Kidney epithelial cell (primary cell): ENCODE results near the gene KRTAP10-6. TPM values are rescaled to one million over a fixed set of nuclear protein-coding genes. Genes with fewer than 3 reads are reported as not detected.
"Not testable (repeated sequence)": the region's sequence is repeated elsewhere in the genome, so short reads cannot be mapped to it uniquely, and the experiment has no call there.

ENCODE experiments used
- DNase-seq: peaks from one replicate; pipeline ENCODE4 v3.0.0-alpha.2; 2010; ENCODE audit warnings: low read depth
- H3K27me3 ChIP-seq: 2 replicates; pipeline ENCODE4 v1.6.0; 2011; ENCODE audit warnings: low read length; ENCODE audit not compliant: control insufficient read depth, insufficient read depth
- H3K36me3 ChIP-seq: 2 replicates; pipeline ENCODE4 v1.5.1; 2011; ENCODE audit warnings: low read length; ENCODE audit not compliant: control insufficient read depth, insufficient read depth
- H3K4me3 ChIP-seq: 2 replicates; pipeline ENCODE4 v1.5.1; 2011; ENCODE audit warnings: low read depth, mild to moderate bottlenecking, control low read depth, low read length
- total RNA-seq: library from RNA; depleted of rRNA; stranded (reverse); fragments of >200 nt; gene quantifications from 2 replicates; pipeline ENCODE4 v1.2.3, GENCODE V29; 2015
- TF ChIP-seq, protein P1 (sequence below): IDR thresholded peaks from 2 replicates; pipeline ENCODE4 v1.5.1; 2011; ENCODE audit warnings: mild to moderate bottlenecking, moderate library complexity, low read length, control low read depth, inconsistent platforms; ENCODE audit not compliant: insufficient read depth, poor library complexity, severe bottlenecking

The KRTAP10-6 gene
- total RNA-seq, 1 donor from 2014 or later, result not detected

- TF ChIP-seq, protein P1, sequence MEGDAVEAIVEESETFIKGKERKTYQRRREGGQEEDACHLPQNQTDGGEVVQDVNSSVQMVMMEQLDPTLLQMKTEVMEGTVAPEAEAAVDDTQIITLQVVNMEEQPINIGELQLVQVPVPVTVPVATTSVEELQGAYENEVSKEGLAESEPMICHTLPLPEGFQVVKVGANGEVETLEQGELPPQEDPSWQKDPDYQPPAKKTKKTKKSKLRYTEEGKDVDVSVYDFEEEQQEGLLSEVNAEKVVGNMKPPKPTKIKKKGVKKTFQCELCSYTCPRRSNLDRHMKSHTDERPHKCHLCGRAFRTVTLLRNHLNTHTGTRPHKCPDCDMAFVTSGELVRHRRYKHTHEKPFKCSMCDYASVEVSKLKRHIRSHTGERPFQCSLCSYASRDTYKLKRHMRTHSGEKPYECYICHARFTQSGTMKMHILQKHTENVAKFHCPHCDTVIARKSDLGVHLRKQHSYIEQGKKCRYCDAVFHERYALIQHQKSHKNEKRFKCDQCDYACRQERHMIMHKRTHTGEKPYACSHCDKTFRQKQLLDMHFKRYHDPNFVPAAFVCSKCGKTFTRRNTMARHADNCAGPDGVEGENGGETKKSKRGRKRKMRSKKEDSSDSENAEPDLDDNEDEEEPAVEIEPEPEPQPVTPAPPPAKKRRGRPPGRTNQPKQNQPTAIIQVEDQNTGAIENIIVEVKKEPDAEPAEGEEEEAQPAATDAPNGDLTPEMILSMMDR, result no peak
- DNase-seq, result no peak
- H3K27me3 ChIP-seq, result no peaks in the 10 kb centered on the region
- H3K4me3 ChIP-seq, result no peak overlapping the region
- no peaks in the 10 kb centered on the region for H3K36me3 ChIP-seq
Observed at GRCh38 chr21:44582055-44582454, 10.2 kb downstream of the KRTAP10-6 start.

- no peak overlapping the region for H3K4me3 ChIP-seq
Observed at GRCh38 chr21:44581158-44581557, 11.1 kb downstream of the KRTAP10-6 start.

DNA sequence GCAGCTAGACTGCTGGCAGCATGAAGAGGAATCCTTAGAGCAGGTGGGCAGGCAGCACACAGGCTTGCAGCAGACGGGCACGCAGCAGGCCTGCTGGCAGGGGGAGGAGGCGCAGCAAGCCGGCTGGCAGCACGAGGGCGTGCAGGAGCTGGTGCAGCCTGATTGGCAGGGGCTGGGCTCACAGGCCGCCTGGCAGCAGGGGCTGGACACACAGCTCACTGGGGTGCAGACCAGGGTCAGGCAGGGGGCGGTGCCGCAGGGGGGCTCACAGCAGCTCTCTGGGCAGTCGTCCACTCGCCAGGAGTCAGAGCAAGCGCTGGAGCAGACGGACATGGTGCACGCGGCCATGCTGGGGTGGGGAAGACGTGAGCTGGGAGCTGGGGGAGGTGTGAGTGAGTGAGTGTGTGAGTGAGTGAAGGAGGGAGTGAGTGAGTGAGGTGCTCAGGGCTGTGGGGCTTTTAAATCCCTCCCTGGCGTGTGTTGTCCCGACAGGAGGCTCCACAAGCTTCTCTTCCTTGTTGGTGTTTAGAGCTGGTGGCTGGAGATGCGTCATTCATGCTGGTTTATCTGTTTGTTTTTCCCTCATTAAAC is 12.0 kb downstream of the KRTAP10-6 start, which contains the start of gene KRTAP10-5:
TSS of gene KRTAP10-5 (minus strand) at position 374 of the 591 bp plus-strand sequence. CDS start at position 348, 26 bp downstream.
- not testable (repeated sequence) for H3K4me3 ChIP-seq, H3K27me3 ChIP-seq, H3K36me3 ChIP-seq, DNase-seq

More at GRCh38 chr21:44581158-44581557, 11.1 kb downstream of the KRTAP10-6 start:
- DNase-seq, result no peak
- Histone ChIP-seq H3K27me3 (no peaks in the 10 kb centered on the region), H3K36me3 (no peaks in the 10 kb centered on the region)
- TF ChIP-seq, protein P1, result no peak

DNA sequence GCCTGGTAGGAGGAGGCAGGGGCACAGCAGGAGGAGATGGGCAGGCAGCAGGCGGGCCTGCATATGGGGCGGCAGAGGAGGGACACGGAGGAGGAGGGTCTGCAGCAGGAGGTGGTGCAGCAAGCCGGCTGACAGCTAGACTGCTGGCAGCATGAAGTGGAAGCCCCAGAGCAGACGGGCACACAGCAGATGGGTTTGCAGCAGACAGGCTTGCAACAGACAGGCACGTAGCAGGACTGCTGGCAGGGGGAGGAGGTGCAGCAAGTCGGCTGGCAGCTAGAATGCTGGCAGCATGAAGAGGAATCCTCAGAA is 12.5 kb downstream of the KRTAP10-6 start:
- no peaks in the 10 kb centered on the region for H3K27me3 ChIP-seq
- H3K4me3 ChIP-seq, result no peak overlapping the region
- no peaks in the 10 kb centered on the region for H3K36me3 ChIP-seq
- DNase-seq, result no peak
- TF ChIP-seq, protein P1, result no peak

DNA sequence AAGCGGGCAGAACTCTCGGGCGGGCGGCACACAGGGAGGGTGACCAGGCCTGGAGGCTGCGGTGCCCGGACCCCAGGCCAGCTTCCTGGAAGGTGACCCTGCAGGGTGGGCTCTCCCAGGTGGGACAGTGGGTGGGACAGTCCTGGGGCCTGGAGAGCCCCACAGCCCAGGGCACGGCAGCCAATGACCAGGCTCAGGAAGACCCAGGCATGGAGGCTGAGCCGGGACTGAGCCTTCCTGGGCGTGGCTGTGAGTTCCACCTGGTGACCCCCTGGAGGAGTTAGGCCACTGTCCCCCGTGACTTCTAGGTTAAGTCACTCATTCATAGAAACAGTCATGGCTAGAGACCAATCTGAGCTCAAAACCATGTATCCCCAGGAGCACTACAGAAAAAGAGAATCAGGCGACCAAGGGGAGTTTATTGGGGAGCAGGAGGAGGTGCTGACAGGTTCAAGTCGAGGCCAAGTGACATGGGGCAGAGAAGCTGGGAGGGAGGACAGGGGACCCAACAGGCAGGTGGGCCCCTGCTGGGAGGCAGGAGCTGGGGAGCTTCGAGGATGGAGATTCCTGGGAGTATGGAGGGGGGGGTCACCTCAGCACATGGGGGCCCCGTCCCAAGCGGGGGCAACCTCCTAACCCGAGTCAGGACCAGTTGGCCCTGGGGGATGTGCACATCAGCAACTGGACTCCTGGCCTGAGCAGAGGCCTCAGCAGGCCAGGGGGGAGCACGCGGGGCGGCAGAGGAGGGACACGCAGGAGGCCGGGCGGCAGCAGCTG is 13.1 kb downstream of the KRTAP10-6 start:
- TF ChIP-seq, protein P1, result no peak
- Histone ChIP-seq H3K4me3 (no peak overlapping the region), H3K27me3 (no peaks in the 10 kb centered on the region), H3K36me3 (no peaks in the 10 kb centered on the region)
- no peak for DNase-seq

GRCh38 chr21:44578371-44579055 is 13.8 kb downstream of the KRTAP10-6 start:
- no peaks in the 10 kb centered on the region for H3K36me3 ChIP-seq
- TF ChIP-seq, protein P1, result no peak
- H3K4me3 ChIP-seq, result no peak overlapping the region
- no peak for DNase-seq
- no peaks in the 10 kb centered on the region for H3K27me3 ChIP-seq
